ENCODE results near the gene SLF2. TPM values are rescaled to one million over a fixed set of nuclear protein-coding genes. Genes with fewer than 3 reads are reported as not detected.

The SLF2 gene
- total RNA-seq, 2 donors from 2014 or later = 15.1 to 21.9 TPM

DNA sequence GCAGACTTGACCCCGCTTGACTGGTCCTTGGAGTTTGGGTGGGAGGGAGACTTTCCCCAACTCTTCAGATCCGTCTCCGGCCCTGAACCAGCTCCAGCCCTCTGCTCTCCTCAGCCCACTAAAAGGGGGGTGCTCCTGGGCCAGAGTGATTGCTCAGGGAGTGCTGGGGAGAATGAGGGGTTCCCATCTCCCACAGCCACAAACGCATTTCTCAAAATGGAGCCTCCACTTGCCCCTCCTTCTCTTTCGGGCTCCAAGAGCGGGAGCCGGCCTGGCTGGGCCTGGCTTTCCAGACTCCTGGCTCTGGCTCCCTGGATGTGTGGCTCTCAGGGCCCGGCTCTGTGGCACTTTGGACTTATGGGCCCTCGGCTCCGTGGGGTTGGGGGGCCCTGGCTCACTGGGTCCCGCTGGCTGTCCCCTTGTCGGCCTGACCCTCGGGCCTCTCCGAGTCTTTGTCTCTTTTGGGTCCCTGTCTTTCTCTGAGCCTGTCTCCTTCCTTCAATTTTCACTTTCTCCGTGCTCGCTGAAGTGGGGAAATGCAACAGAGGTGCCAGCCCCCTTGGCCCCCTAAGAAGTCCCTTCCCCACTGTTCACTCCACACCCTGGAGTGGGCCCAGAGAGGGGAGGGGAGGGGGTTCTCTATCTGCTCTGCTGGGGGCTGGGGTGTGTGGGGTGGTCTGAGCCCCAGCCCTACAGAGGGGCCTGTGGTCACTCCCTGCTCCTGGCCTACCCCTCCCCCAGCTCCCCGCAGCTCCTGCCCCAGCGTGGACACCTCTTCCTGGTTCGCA is 87.6 kb downstream of the SLF2 start:
- H3K9me3 ChIP-seq = no peaks in the 10 kb centered on the region

GRCh38 chr10:101000915-101001658 is 88.3 kb downstream of the SLF2 start:
- Histone ChIP-seq H3K9ac (ENCODE audit: low read depth in 2 of 2, low read length in 2 of 2) (peak overlapping the region; percentile 81 to 97), H3K9me3 (no peaks in the 10 kb centered on the region), H3K27me3 (no peaks in the 10 kb centered on the region), H3K4me1 (peaks cover 21% of the 10 kb centered on the region), H3K4me3 (peak overlapping the region; percentile 89), H3K27ac (peak overlapping the region; percentile 74), H3K36me3 (no peaks in the 10 kb centered on the region)
- DNase-seq = peak; percentile 79
- intact Hi-C loops (cut with DNase I) = no loop called here
- no peak for TF ChIP-seq CTCF (IDR thresholded peaks at IDR 0.05)

More for the DNA sequence above, 87.6 kb downstream of the SLF2 start:
- no peak for TF ChIP-seq CTCF (IDR thresholded peaks at IDR 0.05)
- H3K4me3 ChIP-seq = peak overlapping the region; percentile 89
- no peak for DNase-seq
- H3K4me1 ChIP-seq = peaks cover 21% of the 10 kb centered on the region
- intact Hi-C loops (cut with DNase I) = no loop called here
- peak overlapping the region; percentile 74 for H3K27ac ChIP-seq
- H3K36me3 ChIP-seq = no peaks in the 10 kb centered on the region
- H3K27me3 ChIP-seq = no peaks in the 10 kb centered on the region
- H3K9ac ChIP-seq (ENCODE audit: low read depth in 2 of 2, low read length in 2 of 2) = peak overlapping the region; percentile 81 to 97

- peak overlapping the region in 1 of 2 donors; percentile 72 for H3K9ac ChIP-seq (ENCODE audit: low read depth in 2 of 2, low read length in 2 of 2)
- no peaks in the 10 kb centered on the region for H3K9me3 ChIP-seq
- peaks cover 15% of the 10 kb centered on the region for H3K4me1 ChIP-seq
- intact Hi-C loops (cut with DNase I) = no loop called here
- H3K27me3 ChIP-seq = no peaks in the 10 kb centered on the region
- DNase-seq = no peak
- H3K4me3 ChIP-seq = no peak overlapping the region
- TF ChIP-seq CTCF (IDR thresholded peaks at IDR 0.05) = no peak
- H3K36me3 ChIP-seq = no peaks in the 10 kb centered on the region
- peak overlapping the region; percentile 74 for H3K27ac ChIP-seq
Measured at GRCh38 chr10:101001659-101002035, 88.9 kb downstream of the SLF2 start.

DNA sequence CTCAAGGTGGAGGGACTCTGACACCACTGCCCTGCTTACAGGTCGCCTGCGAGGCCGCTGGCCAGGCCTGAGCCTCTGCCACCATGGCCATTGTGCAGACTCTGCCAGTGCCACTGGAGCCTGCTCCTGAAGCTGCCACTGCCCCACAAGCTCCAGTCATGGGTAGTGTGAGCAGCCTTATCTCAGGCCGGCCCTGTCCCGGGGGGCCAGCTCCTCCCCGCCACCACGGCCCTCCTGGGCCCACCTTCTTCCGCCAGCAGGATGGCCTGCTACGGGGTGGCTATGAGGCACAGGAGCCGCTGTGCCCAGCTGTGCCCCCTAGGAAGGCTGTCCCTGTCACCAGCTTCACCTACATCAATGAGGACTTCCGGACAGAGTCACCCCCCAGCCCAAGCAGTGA is 89.7 kb downstream of the SLF2 start:
- H3K4me3 ChIP-seq = no peak overlapping the region
- peak overlapping the region in 1 of 2 donors; percentile 72 for H3K9ac ChIP-seq (ENCODE audit: low read depth in 2 of 2, low read length in 2 of 2)
- H3K27ac ChIP-seq = no peak overlapping the region
- H3K9me3 ChIP-seq = no peaks in the 10 kb centered on the region
- intact Hi-C loops (cut with DNase I) = no loop called here
- H3K36me3 ChIP-seq = no peaks in the 10 kb centered on the region
- no peak for DNase-seq
- H3K27me3 ChIP-seq = no peaks in the 10 kb centered on the region
- no peak for TF ChIP-seq CTCF (IDR thresholded peaks at IDR 0.05)
- peaks cover 14% of the 10 kb centered on the region for H3K4me1 ChIP-seq

- no peak overlapping the region for H3K9ac ChIP-seq (ENCODE audit: low read depth in 2 of 2, low read length in 2 of 2)
- H3K27me3 ChIP-seq = no peaks in the 10 kb centered on the region
- peaks cover 10% of the 10 kb centered on the region for H3K4me1 ChIP-seq
- no peaks in the 10 kb centered on the region for H3K9me3 ChIP-seq
- H3K27ac ChIP-seq = no peak overlapping the region
- no peak for TF ChIP-seq CTCF (IDR thresholded peaks at IDR 0.05)
- DNase-seq = no peak
- no peaks in the 10 kb centered on the region for H3K36me3 ChIP-seq
- no peak overlapping the region for H3K4me3 ChIP-seq
- intact Hi-C loops (cut with DNase I) = no loop called here
Measured at GRCh38 chr10:101003639-101004206, 91.0 kb downstream of the SLF2 start.
